Lower leg skin (tissue), 3 donors: ENCODE data around the gene SNCG.

Experiments used
- CTCF ChIP-seq, 3 donors: fragments of 450-650 bp; IDR thresholded peaks; one replicate each; pipeline ENCODE4 v1.5.1; 2016; ENCODE audit warnings: antibody characterized with exemption in 3 of 3, mild to moderate bottlenecking in 3 of 3, moderate library complexity in 2 of 3
- POLR2A ChIP-seq, 2 donors: fragments of 450-650 bp; IDR thresholded peaks; one replicate each; pipeline ENCODE4 v1.6.1; 2016 to 2017; ENCODE audit warnings: antibody characterized with exemption in 2 of 2, mild to moderate bottlenecking in 1 of 2, moderate library complexity in 1 of 2

GRCh38 chr10:86914734-86915133, 43.7 kb upstream of the SNCG start:
- TF ChIP-seq POLR2A (IDR thresholded peaks at IDR 0.05) (no peak), CTCF (IDR thresholded peaks at IDR 0.05) (no peak)
